PC-3 (cell line): ENCODE results near the gene XCR1. TPM values are rescaled to one million over a fixed set of nuclear protein-coding genes. Genes with fewer than 3 reads are reported as not detected.

Source experiments
- ATAC-seq: fragments of 200-7000 bp; cut with Tn5 transposase; 2 replicates; pipeline ENCODE4 v1.9.1; 2020; ENCODE audit warnings: mild to moderate bottlenecking, moderate library complexity
- BruUV-seq: library from RNA; stranded (reverse); fragments of 400-500 nt; replicated peaks from 2 replicates; lab custom pipeline; 2021; lab: Mats Ljungman, UMichigan
- CTCF ChIA-PET: fragments of 300-600 bp; sonication (Branson Sonifier 250); formaldehyde crosslinking; loops from one replicate; lab custom pipeline; 2022; ENCODE audit warnings: antibody characterized with exemption; lab: Charles Lee
- POLR2A ChIA-PET: fragments of 300-600 bp; sonication (Branson Sonifier 250); formaldehyde crosslinking; loops from one replicate; lab custom pipeline; 2022; ENCODE audit warnings: antibody characterized with exemption; ENCODE audit not compliant: unreplicated experiment; lab: Charles Lee
- DNase-seq: peaks from one replicate; pipeline ENCODE4 v3.0.0-alpha.2; 2015
- H2AFZ ChIP-seq: fragments of 300-600 bp; sonication (generic); 2 replicates; pipeline ENCODE4 v1.6.0; 2016; ENCODE audit warnings: antibody characterized with exemption, low read length
- H3F3A ChIP-seq: fragments of 300-600 bp; sonication (generic); one replicate; pipeline ENCODE4 v1.6.0; 2017; ENCODE audit warnings: antibody characterized with exemption, low read length, control low read depth, mild to moderate bottlenecking; ENCODE audit not compliant: unreplicated experiment
- H3K27ac ChIP-seq: fragments of 300-600 bp; sonication (generic); 2 replicates; pipeline ENCODE4 v1.5.1; 2016; ENCODE audit warnings: mild to moderate bottlenecking, low read length
- H3K27me3 ChIP-seq: fragments of 300-600 bp; sonication (generic); 2 replicates; pipeline ENCODE4 v1.6.1; 2016; ENCODE audit warnings: low read length, mixed read lengths
- H3K36me3 ChIP-seq: fragments of 300-600 bp; sonication (generic); 2 replicates; pipeline ENCODE4 v1.6.1; 2016; ENCODE audit warnings: low read depth, mixed run types, low read length, mixed read lengths
- H3K4me1 ChIP-seq: fragments of 300-600 bp; sonication (generic); 2 replicates; pipeline ENCODE4 v1.5.1; 2016; ENCODE audit warnings: low read length; ENCODE audit not compliant: insufficient read depth
- H3K4me2 ChIP-seq: fragments of 300-600 bp; sonication (generic); 2 replicates; pipeline ENCODE4 v1.6.0; 2016; ENCODE audit warnings: low read length
- H3K4me3 ChIP-seq: fragments of 300-600 bp; sonication (generic); 2 replicates; pipeline ENCODE4 v1.5.1; 2016; ENCODE audit warnings: mild to moderate bottlenecking, low read length, mixed read lengths
- H3K79me2 ChIP-seq: fragments of 300-600 bp; sonication (generic); 2 replicates; pipeline ENCODE4 v1.6.1; 2017; ENCODE audit warnings: low read length, mixed read lengths
- H3K9ac ChIP-seq: fragments of 300-600 bp; sonication (generic); 2 replicates; pipeline ENCODE4 v1.6.0; 2016; ENCODE audit warnings: mild to moderate bottlenecking, low read length
- H3K9me2 ChIP-seq: fragments of 300-600 bp; sonication (generic); replicated peaks from 2 replicates; pipeline ENCODE4 v1.6.1; 2016; ENCODE audit warnings: mixed run types, low read length, mixed read lengths
- H3K9me3 ChIP-seq: fragments of 300-600 bp; sonication (generic); 2 replicates; pipeline ENCODE4 v1.6.1; 2016; ENCODE audit warnings: low read length, mixed read lengths
- H4K20me1 ChIP-seq: fragments of 300-600 bp; sonication (generic); 2 replicates; pipeline ENCODE4 v1.6.1; 2016; ENCODE audit warnings: low read length, mixed read lengths
- EZH2 ChIP-seq: fragments of 300-600 bp; sonication (generic); IDR thresholded peaks from one replicate; pipeline ENCODE4 v1.6.1; 2017; ENCODE audit warnings: antibody characterized with exemption, mild to moderate bottlenecking, low read length; ENCODE audit not compliant: unreplicated experiment
- EZH2phosphoT487 ChIP-seq: fragments of 300-600 bp; sonication (generic); IDR thresholded peaks from 2 replicates; pipeline ENCODE4 v1.6.1; 2018; ENCODE audit warnings: mild to moderate bottlenecking, antibody characterized with exemption, low read length, borderline replicate concordance
- intact Hi-C: fragments of 100-400 bp; cut with micrococcal nuclease; formaldehyde crosslinking; loops from 2 replicates; pipeline ENCODE4 v1.9.0; 2023
- total RNA-seq: library from RNA; depleted of rRNA; stranded (reverse); fragments of >200 nt; gene quantifications from 2 replicates; pipeline ENCODE4 v1.2.3, GENCODE V29; 2014
- TF ChIP-seq, protein P1 (sequence below): fragments of 300-600 bp; sonication (generic); conservative IDR thresholded peaks from 2 replicates; pipeline ENCODE4 v1.5.1; 2017; ENCODE audit warnings: antibody characterized with exemption, low read depth, mild to moderate bottlenecking, low read length

XCR1 gene
- total RNA-seq, 1 experiment from 2014 or later, result not detected

DNA sequence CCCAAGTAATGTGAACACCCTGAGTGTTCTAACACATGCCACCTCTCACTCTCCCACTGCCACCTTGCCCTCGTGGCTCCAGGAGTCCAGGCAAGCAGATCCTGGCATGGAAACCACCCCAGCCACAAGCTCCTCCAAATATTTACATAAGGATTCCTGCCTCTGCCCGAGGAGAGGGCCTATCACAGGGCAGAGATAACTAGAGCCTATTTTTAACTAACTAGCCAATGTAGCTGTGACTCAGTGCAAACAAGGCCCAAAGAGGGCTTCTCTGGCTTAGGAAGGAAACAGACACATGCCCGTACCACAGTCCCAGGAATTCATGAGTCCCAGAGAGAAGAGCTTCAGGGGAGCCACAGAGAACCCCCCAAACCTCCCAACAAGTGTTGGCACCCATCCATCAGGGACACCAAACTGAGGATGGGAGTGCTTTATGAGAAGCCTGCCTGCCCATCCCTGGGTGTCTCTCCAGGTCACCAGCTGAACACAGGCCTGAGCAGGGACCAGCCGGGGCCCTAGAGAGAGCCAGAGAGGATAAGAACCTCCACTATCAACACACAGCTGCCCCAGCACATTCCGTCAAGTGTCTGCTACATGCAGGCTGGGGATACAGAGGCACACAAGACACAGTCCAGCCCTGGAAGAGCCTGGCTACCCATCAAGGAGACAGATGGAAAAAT lies 40.8 kb downstream of the XCR1 start:
- CTCF ChIA-PET, result interaction anchor here (0.5 to 1.1 kb wide), 2 partner anchors 90 to 94 kb away, joined by 3 to 4 read pairs; no protein-coding TSS in a partner anchor
- TF ChIP-seq EZH2phosphoT487 (no peak), EZH2 (no peak)
- TF ChIP-seq, protein P1, sequence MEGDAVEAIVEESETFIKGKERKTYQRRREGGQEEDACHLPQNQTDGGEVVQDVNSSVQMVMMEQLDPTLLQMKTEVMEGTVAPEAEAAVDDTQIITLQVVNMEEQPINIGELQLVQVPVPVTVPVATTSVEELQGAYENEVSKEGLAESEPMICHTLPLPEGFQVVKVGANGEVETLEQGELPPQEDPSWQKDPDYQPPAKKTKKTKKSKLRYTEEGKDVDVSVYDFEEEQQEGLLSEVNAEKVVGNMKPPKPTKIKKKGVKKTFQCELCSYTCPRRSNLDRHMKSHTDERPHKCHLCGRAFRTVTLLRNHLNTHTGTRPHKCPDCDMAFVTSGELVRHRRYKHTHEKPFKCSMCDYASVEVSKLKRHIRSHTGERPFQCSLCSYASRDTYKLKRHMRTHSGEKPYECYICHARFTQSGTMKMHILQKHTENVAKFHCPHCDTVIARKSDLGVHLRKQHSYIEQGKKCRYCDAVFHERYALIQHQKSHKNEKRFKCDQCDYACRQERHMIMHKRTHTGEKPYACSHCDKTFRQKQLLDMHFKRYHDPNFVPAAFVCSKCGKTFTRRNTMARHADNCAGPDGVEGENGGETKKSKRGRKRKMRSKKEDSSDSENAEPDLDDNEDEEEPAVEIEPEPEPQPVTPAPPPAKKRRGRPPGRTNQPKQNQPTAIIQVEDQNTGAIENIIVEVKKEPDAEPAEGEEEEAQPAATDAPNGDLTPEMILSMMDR, result no peak
- Histone ChIP-seq H3K9me2 (no peaks in the 10 kb centered on the region), H3K79me2 (peaks cover 54% of the 10 kb centered on the region), H2AFZ (peak overlapping the region; percentile 60), H3K4me2 (peak overlapping the region; percentile 61), H3K4me1 (peaks cover 61% of the 10 kb centered on the region), H3K4me3 (peak overlapping the region; percentile 5; the same call in 1 of the 2 replicates), H3K27ac (peak overlapping the region; percentile 90), H3K27me3 (no peaks in the 10 kb centered on the region), H3K9me3 (no peaks in the 10 kb centered on the region), H3F3A (no peaks in the 10 kb centered on the region), H4K20me1 (no peaks in the 10 kb centered on the region), H3K36me3 (peaks cover 20% of the 10 kb centered on the region), H3K9ac (peak overlapping the region; percentile 65)
- no TSS peak for BruUV-seq
- POLR2A ChIA-PET, result no interaction called here
- peak; percentile 97 for ATAC-seq
- DNase-seq, result peak; percentile 93
- intact Hi-C loops, result loop anchor here (1.0 to 5.0 kb wide), 5 partner anchors 9 to 90 kb away; partner anchors contain the start of gene FYCO1

- no peak overlapping the region for H3K4me3 ChIP-seq
- peak; percentile 7 for ATAC-seq
- peaks cover 25% of the 10 kb centered on the region for H3K36me3 ChIP-seq
- no peak for DNase-seq
- no peak for TF ChIP-seq EZH2phosphoT487
- TF ChIP-seq, protein P1, result no peak
- TF ChIP-seq EZH2, result no peak
- H3F3A ChIP-seq, result no peaks in the 10 kb centered on the region
- peak overlapping the region; percentile 90 for H3K27ac ChIP-seq
- H3K79me2 ChIP-seq, result peaks cover 50% of the 10 kb centered on the region
- peak overlapping the region; percentile 60 for H2AFZ ChIP-seq
- no peaks in the 10 kb centered on the region for H3K27me3 ChIP-seq
- peak overlapping the region; percentile 65 for H3K9ac ChIP-seq
- H3K4me2 ChIP-seq, result peak overlapping the region; percentile 61
- no peaks in the 10 kb centered on the region for H3K9me3 ChIP-seq
- no peaks in the 10 kb centered on the region for H3K9me2 ChIP-seq
- ChIA-PET POLR2A (no interaction called here), CTCF (interaction anchor here (0.5 to 1.1 kb wide), 2 partner anchors 90 to 95 kb away, joined by 3 to 4 read pairs; no protein-coding TSS in a partner anchor)
- H3K4me1 ChIP-seq, result peaks cover 68% of the 10 kb centered on the region
- no peaks in the 10 kb centered on the region for H4K20me1 ChIP-seq
- no TSS peak for BruUV-seq
- intact Hi-C loops, result loop anchor here (1.0 to 5.0 kb wide), 5 partner anchors 10 to 91 kb away; partner anchors contain the start of gene FYCO1
Measured at GRCh38 chr3:45985532-45986302, 41.6 kb downstream of the XCR1 start.
